Eye (tissue), 1 donor: ENCODE measurements around the gene DZANK1.
A peak's percentile ranks its signal among the peaks of the same experiment; 100 is the strongest.
"Not testable (repeated sequence)": the region's sequence is repeated elsewhere in the genome, so short reads cannot be mapped to it uniquely, and the experiment has no call there.

Source experiments
- DNase-seq: peaks from one replicate; pipeline ENCODE4 v3.0.0-alpha.2; 2015

Gene DZANK1

DNA sequence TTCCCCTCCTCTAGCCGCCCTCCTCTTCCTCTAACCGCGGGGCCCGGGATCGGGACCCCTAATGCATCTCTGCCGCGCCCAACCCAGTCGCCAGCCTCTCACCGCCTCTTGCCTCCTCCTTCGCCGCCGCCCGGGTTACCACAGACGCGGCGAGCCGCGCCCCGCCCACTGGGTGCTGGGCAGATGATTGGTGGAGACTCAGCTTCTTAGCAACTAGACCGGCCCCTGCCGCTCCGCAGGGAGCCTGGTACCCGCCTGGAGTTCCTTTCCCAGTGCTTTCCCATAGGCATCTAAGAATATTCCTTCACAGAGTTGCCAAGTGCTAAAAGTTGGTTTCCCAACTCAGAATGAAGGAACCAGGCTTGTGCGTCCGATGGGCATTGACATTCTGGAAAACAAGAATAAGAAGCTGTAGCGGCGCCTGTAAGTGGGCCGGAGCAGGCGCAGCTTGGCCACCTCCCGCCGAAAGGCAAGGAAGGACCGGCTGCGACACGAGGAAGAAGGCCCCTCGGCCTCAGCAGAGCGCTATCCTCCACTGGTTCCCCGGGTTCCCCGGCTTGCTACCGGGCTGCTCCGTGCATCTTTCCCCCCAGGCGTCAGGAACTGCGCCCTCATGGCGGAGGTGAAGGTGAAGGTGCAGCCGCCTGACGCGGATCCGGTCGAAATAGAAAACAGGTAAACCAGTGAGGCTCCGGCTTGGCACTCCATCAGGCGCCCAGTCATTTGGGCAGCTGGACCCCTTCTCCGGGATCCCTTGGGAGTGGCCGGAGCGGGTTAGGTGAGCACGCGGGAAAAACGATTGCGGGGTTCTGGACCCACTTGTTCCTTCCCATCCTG, at the start of gene DZANK1, which contains the start of gene POLR3F:
TSS of gene DZANK1 (minus strand) at position 137 of the 837 bp plus-strand sequence. CDS start 1,672 bp downstream, outside the sequence.
TSS of gene POLR3F (plus strand) at position 497 of the 837 bp plus-strand sequence. CDS start at position 614, 117 bp downstream.
- DNase-seq: peak; percentile 99

DNA sequence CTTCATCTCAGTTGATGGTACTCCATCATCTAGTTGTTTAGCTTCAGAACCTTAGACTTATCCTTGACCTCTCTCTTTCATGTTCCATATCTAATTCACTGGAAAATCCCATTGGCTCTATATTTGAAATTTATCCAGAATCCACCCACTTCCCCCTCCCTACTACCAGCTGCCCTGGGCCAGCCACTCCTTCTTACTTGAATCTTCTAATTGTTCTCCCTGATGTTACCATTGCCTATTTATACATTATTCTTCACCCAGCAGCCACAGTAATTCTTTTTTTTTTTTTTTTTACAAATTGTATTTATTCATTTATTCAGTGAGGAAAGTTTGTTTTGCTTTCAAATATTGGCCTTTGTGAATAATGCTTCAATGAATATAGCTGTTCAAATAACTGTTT, 49.1 kb upstream of the DZANK1 start:
- no peak for DNase-seq

DNA sequence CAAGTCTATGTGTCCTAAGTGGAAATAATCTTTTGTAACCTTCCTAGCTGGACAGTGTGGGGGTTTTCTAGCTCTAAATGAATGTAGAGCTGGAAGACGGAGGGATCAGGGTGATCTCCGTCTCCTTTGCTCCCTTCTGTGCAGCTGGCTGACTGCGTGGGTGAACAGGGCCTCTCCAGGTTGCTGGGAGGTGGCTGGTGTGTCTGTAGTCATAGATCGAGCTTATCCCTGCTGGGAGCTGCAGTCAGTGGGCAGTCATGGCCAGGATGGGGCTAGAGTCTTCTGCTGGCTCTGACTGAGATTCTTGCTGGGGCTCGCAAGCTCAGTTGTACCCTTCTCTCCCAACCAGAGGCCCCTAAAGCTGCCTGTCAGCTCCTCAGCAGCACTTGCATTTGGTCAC, 47.3 kb upstream of the DZANK1 start:
- no peak for DNase-seq

DNA sequence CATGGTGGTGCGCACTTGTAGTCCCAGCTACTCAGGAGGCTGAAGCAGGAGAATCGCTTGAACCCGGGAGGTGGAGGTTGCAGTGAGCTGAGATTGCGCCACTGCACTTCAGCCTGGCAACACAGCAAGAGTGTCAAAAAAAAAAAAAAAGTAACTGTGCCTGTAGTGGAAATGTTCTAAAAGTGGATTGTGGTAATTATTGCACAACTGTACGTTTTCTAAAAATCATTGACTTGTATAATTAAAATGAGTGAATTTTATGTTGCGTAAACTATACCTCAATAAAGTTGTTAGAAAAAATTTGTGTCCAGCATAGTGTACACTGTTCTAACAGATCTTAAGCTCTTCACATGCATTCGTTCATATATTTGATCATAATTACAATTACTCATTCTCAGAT, 46.4 kb upstream of the DZANK1 start:
- DNase-seq: no peak

DNA sequence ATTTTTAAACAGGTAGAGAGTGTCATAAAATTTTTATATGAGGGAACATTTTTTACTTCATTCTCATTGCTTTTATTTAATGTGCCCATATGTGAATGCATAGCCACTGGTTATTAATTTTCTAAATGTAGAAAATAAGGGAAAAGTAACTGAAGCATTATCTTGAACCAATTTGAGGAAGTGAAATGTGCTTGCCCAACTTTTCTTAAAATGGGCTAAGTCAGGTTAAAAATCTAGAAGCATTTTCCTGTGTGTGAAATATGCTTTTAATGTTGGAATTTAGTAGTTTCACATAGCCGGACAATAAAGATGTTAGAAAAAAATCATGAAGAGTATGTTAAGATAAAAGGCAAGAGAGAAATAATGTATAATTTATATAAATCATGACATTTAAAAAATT, 44.7 kb upstream of the DZANK1 start:
- DNase-seq: no peak

DNA sequence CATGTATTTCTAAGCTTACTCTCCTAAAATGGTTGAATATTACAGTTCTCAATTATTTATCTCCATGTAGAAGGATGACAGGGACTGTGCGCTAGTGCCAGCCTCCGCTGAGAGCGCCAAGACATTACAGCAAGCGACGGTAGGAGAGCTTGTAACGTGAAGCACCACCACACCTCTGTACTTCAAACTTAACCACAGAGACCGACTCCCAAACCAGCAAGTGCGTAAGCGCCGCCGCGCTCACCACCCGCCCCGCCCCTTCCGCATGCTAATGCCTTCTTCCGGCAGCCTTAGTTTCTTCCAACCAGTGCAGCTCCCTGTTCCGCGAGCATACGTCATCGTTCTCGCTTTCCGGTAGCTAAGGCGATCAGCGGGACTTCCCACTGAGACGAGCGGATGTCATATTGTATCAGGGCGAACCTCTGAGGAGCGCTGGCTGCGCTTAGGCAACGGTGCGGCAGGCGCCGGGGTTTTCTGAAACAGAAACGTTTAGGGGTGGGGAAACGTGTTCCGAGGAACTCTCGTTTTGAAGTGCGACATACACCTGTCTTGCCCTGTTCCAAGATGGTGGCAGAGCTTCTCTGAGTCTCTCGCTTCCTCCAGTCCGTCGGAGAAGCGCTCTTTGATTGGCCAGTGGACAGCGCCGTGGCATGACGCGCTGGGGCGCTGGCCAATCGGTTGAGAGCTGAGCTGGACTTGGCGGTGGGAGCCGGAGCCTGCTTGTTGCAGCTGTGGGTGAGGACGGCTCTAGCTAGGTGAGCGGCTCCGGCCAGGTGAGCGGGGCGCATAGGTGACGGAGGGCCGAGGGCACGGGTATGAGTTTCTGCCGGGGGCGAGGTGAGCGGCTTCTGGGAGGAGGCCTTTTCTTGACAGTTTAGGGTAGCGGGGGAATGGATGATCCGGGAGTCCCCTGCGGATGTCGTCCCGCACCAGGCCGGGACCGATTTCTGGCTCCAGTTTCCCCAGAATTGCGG, 40.7 kb upstream of the DZANK1 start, which contains the start of gene SEC23B:
TSS of gene SEC23B (plus strand) at position 723 of the 974 bp plus-strand sequence. CDS start 2,896 bp downstream, outside the sequence.
- DNase-seq: peak; percentile 99

DNA sequence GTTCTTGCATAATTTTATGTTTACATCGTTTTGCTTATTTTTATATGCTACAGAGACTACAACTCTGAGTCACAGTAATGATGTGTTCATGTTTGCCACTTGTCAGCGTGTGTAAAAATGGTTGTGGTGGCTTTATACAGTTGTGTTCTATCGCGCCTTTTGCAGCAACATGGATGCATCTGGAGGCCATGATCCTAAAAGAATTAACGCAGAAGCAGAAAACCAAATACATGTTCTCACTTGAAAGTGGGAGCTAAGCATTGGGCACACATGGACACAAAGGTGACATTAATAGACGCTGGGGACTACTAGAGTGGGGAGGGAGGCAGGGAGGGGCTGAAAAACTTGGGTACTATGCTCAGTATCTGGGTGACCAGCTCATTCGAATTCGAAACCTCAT, 39.9 kb upstream of the DZANK1 start:
- no peak for DNase-seq

DNA sequence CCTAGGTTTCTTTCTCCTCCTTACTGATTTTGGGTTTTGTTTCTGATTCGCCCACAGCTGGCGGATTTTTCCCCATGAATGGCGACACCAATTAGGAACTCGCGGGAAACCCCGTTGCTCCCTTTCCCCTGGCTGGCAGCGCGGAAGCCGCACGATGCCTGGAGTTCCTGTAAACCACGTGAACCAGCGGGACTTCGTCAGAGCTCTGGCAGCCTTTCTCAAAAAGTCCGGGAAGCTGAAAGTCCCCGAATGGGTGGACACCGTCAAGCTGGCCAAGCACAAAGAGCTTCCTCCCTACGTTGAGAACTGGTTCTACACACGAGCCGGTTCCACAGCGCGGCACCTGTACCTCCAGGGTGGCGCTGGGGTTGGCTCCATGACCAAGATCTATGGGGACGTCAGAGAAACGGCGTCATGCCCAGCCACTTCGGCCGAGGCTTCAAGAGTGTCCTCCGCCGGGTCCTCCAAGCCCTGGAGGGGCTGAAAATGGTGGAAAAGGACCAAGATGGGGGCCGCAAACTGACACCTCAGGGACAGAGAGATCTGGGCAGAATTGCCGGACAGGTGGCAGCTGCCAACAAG, 37.7 kb upstream of the DZANK1 start:
- no peak for DNase-seq

DNA sequence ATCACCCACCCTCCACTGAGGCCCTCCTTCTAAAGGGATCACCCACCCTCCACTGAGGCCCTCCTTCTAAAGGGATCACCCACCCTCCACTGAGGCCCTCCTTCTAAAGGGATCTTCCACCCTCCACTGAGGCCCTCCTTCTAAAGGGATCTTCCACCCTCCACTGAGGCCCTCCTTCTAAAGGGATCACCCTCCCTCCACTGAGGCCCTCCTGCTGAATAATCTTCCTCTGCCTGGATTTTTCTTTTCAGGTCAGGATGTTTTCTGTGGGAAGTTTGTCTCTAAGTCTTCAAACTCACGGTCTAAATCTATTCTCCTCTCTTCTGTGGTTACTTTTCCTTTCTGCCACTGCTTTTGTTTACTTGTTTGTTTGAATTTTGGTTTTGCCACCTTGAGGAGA, 34.8 kb upstream of the DZANK1 start:
- not testable (repeated sequence) for DNase-seq

DNA sequence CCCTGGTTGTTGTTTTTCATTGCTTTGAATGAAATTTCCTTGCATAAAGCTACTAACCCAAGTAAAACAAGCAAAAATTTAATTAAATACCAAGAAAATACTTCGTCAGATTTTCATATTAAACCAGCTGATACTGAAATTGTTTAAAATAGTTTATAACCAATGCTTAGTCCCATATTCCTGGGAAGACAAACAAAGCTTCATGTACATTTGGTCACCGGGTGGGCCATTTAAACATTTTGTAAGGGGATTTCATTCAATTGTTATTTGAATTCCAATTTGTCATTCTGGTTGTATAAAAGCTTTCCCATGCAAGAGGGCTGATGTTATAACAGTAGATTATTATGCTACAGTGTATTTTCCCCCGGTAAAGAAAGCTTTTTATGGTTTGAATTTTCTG, 30.8 kb upstream of the DZANK1 start:
- DNase-seq: no peak

DNA sequence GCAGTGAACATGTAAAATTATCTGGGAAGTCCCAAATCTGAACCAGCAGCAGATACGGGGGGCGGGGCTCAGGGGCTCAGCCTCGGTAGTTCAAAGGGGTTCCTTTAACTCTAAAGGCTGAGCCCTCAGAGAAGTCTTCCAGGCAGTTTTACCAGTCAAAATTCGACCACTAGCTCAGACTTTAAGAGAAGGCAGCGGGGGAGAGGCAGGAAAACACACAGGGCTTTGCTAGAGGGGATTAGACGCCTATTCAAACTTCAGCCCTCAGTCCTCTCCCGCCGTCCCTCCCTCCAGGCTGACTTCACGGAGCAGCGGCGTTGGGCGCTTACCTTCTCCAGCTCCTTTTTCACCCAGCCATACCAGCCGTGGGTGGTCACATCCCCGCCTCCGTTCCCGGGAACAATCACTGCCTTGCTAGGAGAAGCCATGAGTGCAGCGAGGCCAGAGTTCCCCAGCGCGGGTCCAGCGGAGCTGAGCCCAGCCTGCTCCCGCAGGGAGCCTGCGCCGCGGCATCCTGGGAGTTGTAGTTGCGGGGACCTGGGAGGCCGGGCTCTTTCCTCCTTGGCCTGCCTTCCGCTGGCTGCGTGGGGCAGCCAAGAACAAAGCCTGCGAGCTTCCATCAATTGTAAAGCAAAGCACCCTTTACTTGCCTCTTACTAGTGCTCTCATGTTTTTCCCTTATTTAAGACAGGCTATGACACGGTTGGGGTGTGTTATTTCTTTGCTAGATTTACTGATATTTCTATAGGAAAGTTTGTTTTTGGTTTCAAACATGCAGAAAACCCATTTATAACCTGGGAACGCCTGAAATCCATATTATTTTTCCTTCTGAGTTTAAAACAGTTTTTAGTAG, 30.1 kb upstream of the DZANK1 start, which contains the start of gene RBBP9:
TSS of gene RBBP9 (minus strand) at position 486 of the 853 bp plus-strand sequence. CDS start at position 428, 58 bp downstream.
- peak; percentile 95 for DNase-seq

DNA sequence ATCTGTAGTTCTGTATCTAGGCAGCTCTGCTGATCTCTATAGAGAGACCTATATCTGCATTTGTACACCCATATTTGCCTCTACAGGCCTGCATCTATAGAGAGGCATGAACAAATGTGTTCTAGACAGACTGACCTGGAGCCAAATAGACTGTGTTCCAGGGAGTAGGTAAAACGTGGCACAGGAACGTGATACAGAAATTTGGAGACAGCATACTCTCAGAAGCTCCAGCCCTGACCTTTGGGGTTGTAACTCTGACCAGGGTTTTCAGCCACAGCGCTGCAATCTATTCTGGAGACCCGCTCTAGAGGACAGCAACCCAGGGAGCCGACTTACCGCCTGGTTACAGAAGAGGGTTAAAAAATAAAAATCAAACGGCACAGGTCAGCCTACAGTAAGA, 29.2 kb upstream of the DZANK1 start:
- no peak for DNase-seq

DNA sequence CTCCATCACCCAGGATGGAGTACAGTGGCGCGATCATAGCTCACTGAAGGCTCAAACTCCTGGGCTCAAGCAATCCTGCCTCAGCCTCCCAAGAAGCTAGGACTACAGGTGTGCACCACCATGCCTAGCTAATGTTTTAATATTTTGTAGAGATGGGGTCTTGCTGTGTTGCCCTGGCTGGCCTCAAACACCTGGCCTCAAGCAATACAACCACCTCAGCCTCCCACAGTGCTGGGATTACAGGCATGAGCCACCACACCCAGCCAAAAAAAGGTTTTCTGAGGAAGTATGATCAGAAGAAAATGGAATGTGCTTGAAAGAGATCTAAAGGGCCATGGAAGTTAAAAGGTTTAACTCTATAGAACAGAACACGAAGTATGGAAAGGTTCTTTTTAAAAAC, 21.5 kb upstream of the DZANK1 start:
- DNase-seq: no peak

DNA sequence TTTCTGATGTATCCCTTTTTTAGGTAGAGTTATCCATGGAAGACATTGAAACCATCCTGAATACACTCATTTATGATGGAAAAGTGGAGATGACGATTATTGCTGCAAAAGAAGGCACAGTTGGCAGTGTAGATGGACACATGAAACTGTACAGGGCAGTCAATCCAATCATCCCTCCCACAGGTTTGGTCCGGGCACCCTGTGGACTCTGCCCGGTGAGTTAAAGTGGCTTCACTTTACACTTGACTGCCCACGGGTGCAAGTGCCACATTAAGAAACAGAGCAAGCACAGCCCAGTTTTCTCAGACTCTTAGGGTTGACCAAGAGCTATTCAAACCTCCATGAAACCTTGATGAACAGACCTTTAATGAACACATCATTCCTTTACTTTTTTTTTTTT, 14.8 kb upstream of the DZANK1 start:
- no peak for DNase-seq

DNA sequence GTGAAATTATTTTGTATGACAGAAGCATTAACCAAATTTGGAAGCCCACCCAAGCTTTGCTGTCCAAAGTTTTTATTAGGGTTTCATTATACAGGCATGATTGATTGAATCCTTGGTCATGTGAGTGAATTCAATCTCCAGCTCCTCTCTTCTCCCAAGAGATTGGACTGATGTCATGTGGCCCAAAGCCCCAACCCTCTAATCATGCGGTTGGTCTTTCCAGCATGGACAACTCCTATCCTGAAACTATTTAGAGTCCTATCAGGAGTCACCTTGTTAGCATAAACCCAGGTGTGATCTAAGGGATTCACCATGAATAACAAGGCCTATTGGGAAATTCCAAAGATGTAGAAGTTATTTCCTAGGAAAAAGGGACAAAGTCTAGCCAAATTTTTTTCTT, 11.0 kb upstream of the DZANK1 start:
- no peak for DNase-seq

DNA sequence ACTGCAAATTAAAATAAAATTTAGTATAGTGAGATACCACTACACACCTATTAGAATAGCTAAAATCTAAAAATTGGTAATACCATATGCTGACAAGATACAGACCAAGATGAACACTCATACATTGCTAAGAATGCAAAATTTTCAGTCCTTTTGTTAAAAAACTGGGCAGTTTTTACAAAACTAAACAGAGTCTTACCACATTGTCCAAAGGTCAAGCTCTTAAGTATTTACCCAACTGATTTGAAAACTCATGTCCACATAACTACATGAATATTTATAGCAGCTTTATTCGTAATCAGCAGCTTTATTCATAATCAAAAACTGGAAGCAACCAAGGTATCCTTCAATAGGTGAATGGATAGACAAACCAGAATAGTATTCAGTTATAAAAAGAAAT, 10.4 kb upstream of the DZANK1 start:
- no peak for DNase-seq

DNA sequence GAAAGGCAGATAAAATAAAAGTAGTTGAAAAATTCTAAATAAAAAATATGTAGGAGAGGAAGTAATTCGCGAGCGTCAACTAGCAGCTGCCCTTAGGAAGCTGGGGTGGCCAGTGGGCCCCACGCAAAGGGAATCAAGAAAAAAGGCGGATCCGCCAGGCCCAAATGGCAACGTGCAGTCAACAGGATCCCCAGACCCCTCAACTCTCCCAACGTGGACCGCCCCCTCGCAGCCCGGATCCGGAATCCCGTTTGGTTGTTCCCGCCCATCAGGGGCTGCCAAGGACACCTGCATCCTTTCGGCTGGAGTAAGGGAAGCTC, 296 bp downstream of the DZANK1 start:
- DNase-seq: no peak

DNA sequence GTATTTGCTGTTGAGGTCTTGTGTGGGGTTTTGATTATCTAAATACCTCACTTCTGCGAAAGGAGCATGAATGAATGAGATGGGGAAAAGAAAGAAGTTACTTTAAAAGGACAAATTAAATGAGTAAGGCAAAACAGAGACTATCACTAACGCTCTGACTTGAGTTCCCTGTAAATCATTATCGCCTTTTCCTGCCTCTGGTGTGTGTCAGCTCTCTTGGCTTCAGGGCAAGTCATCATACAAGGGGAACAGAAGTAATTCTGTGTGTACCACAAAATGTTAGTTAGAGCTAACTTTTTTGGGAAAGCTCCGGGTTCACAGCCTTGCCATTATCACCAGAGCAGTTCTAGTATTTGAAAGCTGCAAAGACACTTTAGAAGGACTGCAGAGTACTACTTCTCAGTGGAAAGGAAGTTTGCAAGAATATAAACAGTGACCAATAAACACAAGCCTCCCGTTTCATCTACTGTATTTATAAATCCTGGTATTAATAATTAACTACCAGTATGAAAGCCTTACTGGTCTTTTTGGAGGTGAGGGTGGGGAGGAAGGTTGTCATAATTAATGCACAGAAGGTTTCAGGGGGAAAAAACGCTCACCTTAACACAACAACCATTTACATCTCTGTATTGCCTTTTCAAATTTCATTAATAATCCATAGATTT, 1.2 kb downstream of the DZANK1 start:
- no peak for DNase-seq

DNA sequence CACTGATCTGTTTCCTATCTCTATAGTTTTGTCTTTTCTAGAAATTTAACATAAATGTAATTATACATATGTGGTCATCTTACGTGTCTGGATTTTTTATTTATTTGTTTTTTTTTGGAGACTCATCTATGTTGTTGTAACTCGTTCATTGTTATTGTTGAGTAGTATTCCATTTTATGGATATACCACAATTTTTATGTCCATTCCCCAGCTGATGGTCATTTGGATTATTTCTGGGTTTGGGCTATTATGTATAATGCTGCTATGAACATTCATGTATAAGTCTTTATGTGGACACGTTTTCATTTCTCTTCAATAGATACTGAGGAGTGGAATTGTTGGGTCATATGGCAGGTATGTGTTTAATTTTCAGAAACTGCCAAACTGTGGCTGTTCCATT, 10.2 kb downstream of the DZANK1 start:
- DNase-seq: no peak

DNA sequence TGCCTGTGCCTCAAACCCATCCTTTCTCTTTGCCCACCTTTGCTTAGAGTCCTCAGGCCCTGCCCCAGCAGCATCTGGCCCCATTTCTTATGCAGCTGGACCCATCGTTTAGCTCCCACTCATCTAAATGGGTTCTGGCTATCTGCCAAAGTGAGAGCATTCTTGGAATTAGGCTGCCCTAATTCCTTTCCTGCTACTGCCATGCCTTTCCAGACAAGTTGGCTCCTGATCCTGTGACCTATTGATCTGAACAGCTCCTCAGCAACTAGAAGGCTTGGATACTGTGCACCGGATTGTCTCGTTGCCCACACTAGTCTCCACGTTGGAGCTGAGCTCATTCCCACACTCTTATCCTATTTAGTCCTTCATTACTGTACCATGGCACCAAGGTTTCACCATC, 22.9 kb downstream of the DZANK1 start:
- peak; percentile 15 for DNase-seq

DNA sequence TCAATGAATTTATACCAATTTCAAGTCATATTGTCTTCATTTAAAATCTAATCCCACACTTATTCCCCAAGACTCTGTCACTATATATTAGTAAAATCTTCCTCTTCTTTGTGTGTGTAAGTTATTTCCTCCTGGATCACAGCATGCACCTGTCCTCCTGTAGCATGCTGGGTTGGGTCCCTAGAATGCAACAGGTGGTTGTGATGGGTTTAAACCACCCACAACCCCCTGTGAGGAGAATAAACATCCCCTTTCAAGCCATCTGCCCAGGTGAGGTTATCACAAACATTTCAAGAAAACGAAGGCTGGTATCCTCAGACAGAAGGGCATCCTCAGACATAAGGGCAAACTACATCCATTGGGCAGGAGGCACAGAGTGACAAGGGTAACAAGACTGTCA, 26.4 kb downstream of the DZANK1 start:
- DNase-seq: no peak

DNA sequence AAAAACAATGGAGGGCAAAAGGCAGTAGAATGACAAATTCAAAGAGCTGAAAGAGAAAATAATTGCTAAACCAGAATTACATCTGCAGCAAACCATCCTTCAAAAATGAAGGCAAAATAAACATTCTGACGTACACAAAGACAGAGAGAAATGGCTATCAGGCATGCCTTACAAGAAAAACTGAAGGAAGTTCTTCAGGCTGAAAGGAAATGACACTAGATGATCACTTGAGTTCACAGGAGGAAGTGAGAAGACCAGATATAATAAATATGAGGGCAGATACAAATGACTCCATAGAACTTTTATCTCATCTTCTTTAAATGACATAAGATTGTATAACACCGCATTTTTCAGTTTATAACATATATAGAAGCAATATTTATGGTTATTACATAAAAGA, 30.0 kb downstream of the DZANK1 start:
- DNase-seq: no peak
